Endothelial cell of umbilical vein (primary cell): ENCODE results near the gene CNRIP1.

Experiments
- CTCF ChIP-seq, 2 donors: IDR thresholded peaks; 1 replicate in 1 of 2; 2 replicates in 1 of 2; pipeline ENCODE4 v1.5.1; 2011; ENCODE audit warnings: low read length in 2 of 2, mild to moderate bottlenecking in 2 of 2, moderate library complexity in 2 of 2, control low read depth in 1 of 2, inconsistent platforms in 1 of 2, low read depth in 1 of 2; ENCODE audit not compliant: insufficient read depth in 1 of 2; ENCODE audit errors: extremely low read depth in 1 of 2
- EZH2 ChIP-seq: IDR thresholded peaks from 2 replicates; pipeline ENCODE4 v1.6.1; 2012; ENCODE audit warnings: borderline replicate concordance, low read depth, mild to moderate bottlenecking, moderate library complexity, low read length, inconsistent platforms; ENCODE audit not compliant: severe bottlenecking
- FOS ChIP-seq: IDR thresholded peaks from 2 replicates; pipeline ENCODE4 v1.6.1; 2011; ENCODE audit warnings: mild to moderate bottlenecking, low read length, moderate library complexity, borderline replicate concordance; ENCODE audit not compliant: insufficient read depth
- MAX ChIP-seq: IDR thresholded peaks from 2 replicates; pipeline ENCODE4 v1.6.1; 2011; ENCODE audit not compliant: insufficient read depth, insufficient read length
- POLR2A ChIP-seq: IDR thresholded peaks from 2 replicates; pipeline ENCODE4 v1.6.1; 2012; ENCODE audit warnings: low read depth, mild to moderate bottlenecking, control low read depth, low read length
- POLR2AphosphoS5 ChIP-seq: IDR thresholded peaks from 2 replicates; pipeline ENCODE4 v1.6.1; 2012; ENCODE audit warnings: low read depth, mild to moderate bottlenecking, control low read depth, low read length, moderate library complexity; ENCODE audit not compliant: insufficient read depth

GRCh38 chr2:68369337-68369734 lies 49.6 kb upstream of the CNRIP1 start:
- no peak for TF ChIP-seq POLR2AphosphoS5
- TF ChIP-seq CTCF (IDR thresholded peaks at IDR 0.05; ENCODE audit: extremely low read depth in 1 of 2, insufficient read depth in 1 of 2, low read depth in 1 of 2, low read length in 2 of 2): no peak
- TF ChIP-seq MAX: no peak
- no peak for TF ChIP-seq FOS
- no peak for TF ChIP-seq EZH2
- TF ChIP-seq POLR2A: no peak
